ENCODE data around the gene TTLL6. TPM values are rescaled to one million over a fixed set of nuclear protein-coding genes. Genes with fewer than 3 reads are reported as not detected.
"Not testable (repeated sequence)": the region's sequence is repeated elsewhere in the genome, so short reads cannot be mapped to it uniquely, and the experiment has no call there.

TTLL6 gene
- total RNA-seq, 1 experiment from 2014 or later: 0.29 TPM

DNA sequence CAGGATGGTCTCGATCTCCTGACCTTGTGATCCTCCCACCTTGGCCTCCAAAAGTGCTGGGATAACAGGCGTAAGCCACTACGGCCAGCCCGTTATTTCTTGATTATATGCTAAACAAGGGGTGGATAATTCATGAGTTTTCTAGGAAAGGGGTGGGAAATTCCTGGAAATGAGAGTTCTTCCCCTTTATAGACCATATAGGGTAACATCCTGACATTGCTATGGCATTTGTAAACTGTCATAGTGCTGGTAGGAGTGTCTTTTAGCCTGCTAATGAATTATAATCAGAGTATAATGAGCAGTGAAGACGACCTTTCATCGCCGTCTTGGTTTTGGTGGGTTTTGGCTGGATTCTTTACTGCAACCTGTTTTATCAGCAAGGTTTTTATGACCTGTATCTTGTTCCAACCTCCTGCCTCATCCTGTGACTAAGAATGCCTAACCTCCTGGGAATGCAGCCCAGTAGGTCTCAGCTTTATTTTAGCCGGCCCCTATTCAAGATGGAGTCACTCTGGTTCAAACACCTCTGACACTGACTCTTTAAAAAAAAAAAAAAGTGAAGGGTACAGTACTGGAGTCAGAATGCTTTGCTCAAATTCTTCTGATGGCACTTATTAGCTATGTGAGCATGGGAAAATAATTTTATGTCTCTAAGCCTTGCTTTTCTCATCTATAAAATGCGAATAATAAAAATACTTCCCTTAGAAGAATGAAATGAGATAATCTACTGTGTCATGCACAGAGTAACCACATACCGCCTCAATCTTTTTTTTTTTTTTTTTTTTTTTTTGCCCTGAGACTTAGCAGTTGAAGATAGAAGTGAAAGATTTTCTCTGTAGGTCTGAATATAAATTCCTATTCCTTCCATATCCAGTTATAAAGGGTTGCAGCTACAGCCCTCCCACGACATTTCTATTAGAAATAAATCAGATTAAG, 8.7 kb upstream of the TTLL6 start:
- DNase-seq: peak; percentile 96

DNA sequence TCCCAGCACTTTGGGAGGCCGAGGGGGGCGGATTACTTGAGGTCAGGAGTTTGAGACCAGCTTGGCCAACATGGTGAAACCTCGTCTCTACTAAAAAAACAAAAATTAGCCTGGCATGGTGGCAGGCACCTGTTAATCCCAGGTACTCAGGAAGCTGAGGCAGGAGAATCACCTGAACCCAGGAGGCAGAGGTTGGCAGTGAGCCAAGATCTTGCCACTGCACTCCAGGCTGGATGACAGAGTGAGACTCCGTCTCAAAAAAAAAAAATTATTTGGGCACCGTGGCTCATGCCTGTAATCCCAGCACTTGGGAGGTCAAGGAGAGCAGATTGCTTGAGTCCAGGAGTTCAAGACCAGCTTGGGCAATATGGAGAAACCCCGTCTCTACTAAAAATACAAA, 3.9 kb upstream of the TTLL6 start:
- intact Hi-C loops (cut with micrococcal nuclease); H3K36me3 ChIP-seq (ENCODE audit: low read depth, low read length); ATAC-seq; H3F3A ChIP-seq (ENCODE audit: low read length, unreplicated experiment); H4K20me1 ChIP-seq (ENCODE audit: low read length); H3K79me2 ChIP-seq (ENCODE audit: low read length); H3K27ac ChIP-seq (ENCODE audit: low read length); H3K9ac ChIP-seq (ENCODE audit: low read length); H3K4me2 ChIP-seq (ENCODE audit: low read length); H2AFZ ChIP-seq (ENCODE audit: low read length); DNase-seq; H3K27me3 ChIP-seq (ENCODE audit: low read length); BruUV-seq (replicated peaks); H3K9me3 ChIP-seq (ENCODE audit: low read length); H3K9me2 ChIP-seq (replicated peaks; ENCODE audit: low read length); H3K4me3 ChIP-seq (ENCODE audit: low read length): not testable (repeated sequence)
- CTCF ChIA-PET: interaction anchor here (1.1 kb wide), 1 partner anchor 58 kb away, joined by 5 read pairs; no protein-coding TSS in a partner anchor
- H3K4me1 ChIP-seq (ENCODE audit: insufficient read depth, low read length): peaks cover 19% of the 10 kb centered on the region
- POLR2A ChIA-PET (ENCODE audit: unreplicated experiment): interaction anchor here (0.6 kb wide), 2 partner anchors 97 to 136 kb away, joined by 3 read pairs; no protein-coding TSS in a partner anchor

More for the DNA sequence above, 8.7 kb upstream of the TTLL6 start:
- ATAC-seq: peak; percentile 74
- Histone ChIP-seq H3K9me2 (replicated peaks; ENCODE audit: low read length) (no peaks in the 10 kb centered on the region), H3K4me3 (ENCODE audit: low read length) (no peak overlapping the region), H4K20me1 (ENCODE audit: low read length) (no peaks in the 10 kb centered on the region), H3K4me2 (ENCODE audit: low read length) (peak overlapping the region; percentile 59), H3K9ac (ENCODE audit: low read length) (no peak overlapping the region), H3K4me1 (ENCODE audit: insufficient read depth, low read length) (peaks cover 25% of the 10 kb centered on the region), H3K36me3 (ENCODE audit: low read depth, low read length) (no peaks in the 10 kb centered on the region), H3K27me3 (ENCODE audit: low read length) (no peaks in the 10 kb centered on the region), H3K27ac (ENCODE audit: low read length) (peak overlapping the region; percentile 65), H2AFZ (ENCODE audit: low read length) (no peak overlapping the region), H3K79me2 (ENCODE audit: low read length) (no peaks in the 10 kb centered on the region), H3K9me3 (ENCODE audit: low read length) (no peaks in the 10 kb centered on the region), H3F3A (ENCODE audit: low read length, unreplicated experiment) (peaks cover 5% of the 10 kb centered on the region)
- intact Hi-C loops (cut with micrococcal nuclease): no loop called here
- CTCF ChIA-PET: interaction anchor here (0.5 to 0.7 kb wide), 4 partner anchors 9 to 59 kb away, joined by 4 to 9 read pairs (median 5); no protein-coding TSS in a partner anchor
- POLR2A ChIA-PET (ENCODE audit: unreplicated experiment): interaction anchor here (0.6 to 0.7 kb wide), 3 partner anchors 18 to 561 kb away, joined by 4 to 16 read pairs (median 5); partner anchors contain the start of gene ATP5MC1
- no TSS peak for BruUV-seq (replicated peaks)
- TF ChIP-seq, protein P1, sequence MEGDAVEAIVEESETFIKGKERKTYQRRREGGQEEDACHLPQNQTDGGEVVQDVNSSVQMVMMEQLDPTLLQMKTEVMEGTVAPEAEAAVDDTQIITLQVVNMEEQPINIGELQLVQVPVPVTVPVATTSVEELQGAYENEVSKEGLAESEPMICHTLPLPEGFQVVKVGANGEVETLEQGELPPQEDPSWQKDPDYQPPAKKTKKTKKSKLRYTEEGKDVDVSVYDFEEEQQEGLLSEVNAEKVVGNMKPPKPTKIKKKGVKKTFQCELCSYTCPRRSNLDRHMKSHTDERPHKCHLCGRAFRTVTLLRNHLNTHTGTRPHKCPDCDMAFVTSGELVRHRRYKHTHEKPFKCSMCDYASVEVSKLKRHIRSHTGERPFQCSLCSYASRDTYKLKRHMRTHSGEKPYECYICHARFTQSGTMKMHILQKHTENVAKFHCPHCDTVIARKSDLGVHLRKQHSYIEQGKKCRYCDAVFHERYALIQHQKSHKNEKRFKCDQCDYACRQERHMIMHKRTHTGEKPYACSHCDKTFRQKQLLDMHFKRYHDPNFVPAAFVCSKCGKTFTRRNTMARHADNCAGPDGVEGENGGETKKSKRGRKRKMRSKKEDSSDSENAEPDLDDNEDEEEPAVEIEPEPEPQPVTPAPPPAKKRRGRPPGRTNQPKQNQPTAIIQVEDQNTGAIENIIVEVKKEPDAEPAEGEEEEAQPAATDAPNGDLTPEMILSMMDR (conservative IDR thresholded peaks at IDR 0.05; ENCODE audit: low read depth, low read length): no peak
- no peak for TF ChIP-seq EZH2 (IDR thresholded peaks at IDR 0.05; ENCODE audit: low read length, unreplicated experiment)

DNA sequence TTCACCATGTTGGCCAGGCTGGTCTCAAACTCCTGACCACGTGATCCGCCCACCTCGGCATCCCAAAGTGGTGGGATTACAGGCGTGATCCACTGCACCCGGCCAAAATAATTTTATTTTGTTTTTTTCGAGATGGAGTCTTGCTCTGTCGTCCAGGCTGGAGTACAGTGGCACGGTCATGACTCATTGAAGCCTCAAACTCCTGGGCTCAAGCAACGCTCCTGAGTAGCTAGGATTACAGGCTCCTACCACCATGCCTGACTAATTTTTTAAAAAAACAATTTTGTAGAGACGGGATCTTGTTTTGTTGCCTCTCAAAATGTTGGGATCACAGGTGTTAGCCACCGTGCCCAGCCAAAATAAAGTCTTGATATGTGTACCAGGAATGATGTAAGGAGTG, 2.4 kb upstream of the TTLL6 start:
- no peak for DNase-seq
- Histone ChIP-seq H3K9ac (ENCODE audit: low read length) (no peak overlapping the region), H4K20me1 (ENCODE audit: low read length) (no peaks in the 10 kb centered on the region), H2AFZ (ENCODE audit: low read length) (no peak overlapping the region), H3K79me2 (ENCODE audit: low read length) (no peaks in the 10 kb centered on the region), H3K4me1 (ENCODE audit: insufficient read depth, low read length) (peaks cover 12% of the 10 kb centered on the region), H3K9me2 (replicated peaks; ENCODE audit: low read length) (no peaks in the 10 kb centered on the region), H3K27ac (ENCODE audit: low read length) (no peak overlapping the region), H3K4me2 (ENCODE audit: low read length) (no peak overlapping the region), H3K36me3 (ENCODE audit: low read depth, low read length) (no peaks in the 10 kb centered on the region), H3K27me3 (ENCODE audit: low read length) (no peaks in the 10 kb centered on the region), H3F3A (ENCODE audit: low read length, unreplicated experiment) (no peaks in the 10 kb centered on the region), H3K4me3 (ENCODE audit: low read length) (no peak overlapping the region), H3K9me3 (ENCODE audit: low read length) (no peaks in the 10 kb centered on the region)
- no peak for ATAC-seq
- ChIA-PET CTCF (interaction anchor here (0.6 to 0.7 kb wide), 3 partner anchors 23 to 127 kb away, joined by 3 to 6 read pairs (median 3); no protein-coding TSS in a partner anchor), POLR2A (ENCODE audit: unreplicated experiment) (no interaction called here)
- intact Hi-C loops (cut with micrococcal nuclease): no loop called here
- TF ChIP-seq EZH2 (IDR thresholded peaks at IDR 0.05; ENCODE audit: low read length, unreplicated experiment): no peak
- TF ChIP-seq, protein P1 (conservative IDR thresholded peaks at IDR 0.05; ENCODE audit: low read depth, low read length): no peak
- no peak for TF ChIP-seq EZH2phosphoT487 (IDR thresholded peaks at IDR 0.05; ENCODE audit: borderline replicate concordance, low read length)
- BruUV-seq (replicated peaks): no TSS peak
